Liver (tissue), 9 donors: ENCODE data around the gene ST7. TPM values are rescaled to one million over a fixed set of nuclear protein-coding genes. Genes with fewer than 3 reads are reported as not detected.

ENCODE experiments used
- DNase-seq: peaks from one replicate; pipeline ENCODE4 v3.0.0-alpha.2; 2017; ENCODE audit warnings: low spot score
- H3K27ac ChIP-seq, 2 donors: one replicate each; pipeline ENCODE4 v1.7.0; 2013; ENCODE audit warnings: inconsistent platforms in 2 of 2, low read length in 2 of 2, control low read depth in 1 of 2, low read depth in 1 of 2, mild to moderate bottlenecking in 1 of 2
- H3K27me3 ChIP-seq, 4 donors: one replicate each; pipeline versions ENCODE4 v1.6.1 to v1.7.0; 2013; ENCODE audit warnings: low read length in 3 of 4, inconsistent platforms in 1 of 4, mild to moderate bottlenecking in 1 of 4, moderate library complexity in 1 of 4; ENCODE audit not compliant: control insufficient read depth in 4 of 4, insufficient read depth in 4 of 4
- H3K36me3 ChIP-seq, 4 donors: one replicate each; pipeline versions ENCODE4 v1.6.1 to v1.7.0; 2013; ENCODE audit warnings: low read length in 3 of 4, mild to moderate bottlenecking in 3 of 4, low read depth in 1 of 4, moderate library complexity in 1 of 4; ENCODE audit not compliant: control insufficient read depth in 4 of 4, insufficient read depth in 3 of 4
- H3K4me1 ChIP-seq, 4 donors: one replicate each; pipeline versions ENCODE4 v1.6.1 to v1.7.0; 2013; ENCODE audit warnings: low read length in 3 of 4, mild to moderate bottlenecking in 3 of 4, moderate library complexity in 1 of 4; ENCODE audit not compliant: control insufficient read depth in 4 of 4, insufficient read depth in 4 of 4
- H3K4me3 ChIP-seq, 3 donors: one replicate each; pipeline versions ENCODE4 v1.6.1 to v1.7.0; 2013; ENCODE audit warnings: low read length in 3 of 3, control low read depth in 1 of 3, low read depth in 1 of 3, mild to moderate bottlenecking in 1 of 3
- H3K9ac ChIP-seq, 2 donors: one replicate each; pipeline ENCODE4 v1.7.0; 2013; ENCODE audit warnings: low read length in 2 of 2, mild to moderate bottlenecking in 2 of 2, moderate library complexity in 2 of 2, control low read depth in 1 of 2, low read depth in 1 of 2
- H3K9me3 ChIP-seq, 4 donors: one replicate each; pipeline versions ENCODE4 v1.6.1 to v1.7.0; 2013; ENCODE audit warnings: low read length in 3 of 4; ENCODE audit not compliant: control insufficient read depth in 4 of 4
- EGR1 ChIP-seq, 2 donors: IDR thresholded peaks; 2 replicates each; pipeline ENCODE4 v1.6.1; 2016 to 2018; ENCODE audit warnings: antibody characterized with exemption in 2 of 2, low read depth in 2 of 2
- FOXA1 ChIP-seq: IDR thresholded peaks from 2 replicates; pipeline ENCODE4 v1.6.1; 2016; ENCODE audit warnings: antibody characterized with exemption
- FOXA2 ChIP-seq: IDR thresholded peaks from 2 replicates; pipeline ENCODE4 v1.6.1; 2016; ENCODE audit warnings: antibody characterized with exemption
- GABPA ChIP-seq, 2 donors: IDR thresholded peaks in 1 of 2; conservative IDR thresholded peaks in 1 of 2; 2 replicates each; pipeline ENCODE4 v1.6.1; 2016; ENCODE audit warnings: antibody characterized with exemption in 2 of 2, mild to moderate bottlenecking in 1 of 2, moderate library complexity in 1 of 2
- HNF4A ChIP-seq, 2 donors: conservative IDR thresholded peaks; 2 replicates each; pipeline ENCODE4 v1.6.1; 2016; ENCODE audit warnings: antibody characterized with exemption in 2 of 2, mild to moderate bottlenecking in 2 of 2
- HNF4G ChIP-seq: IDR thresholded peaks from 2 replicates; pipeline ENCODE4 v1.6.1; 2016; ENCODE audit warnings: antibody characterized with exemption
- JUND ChIP-seq, 2 donors: IDR thresholded peaks; 2 replicates each; pipeline ENCODE4 v1.6.1; 2016; ENCODE audit warnings: antibody characterized with exemption in 2 of 2
- MAX ChIP-seq: IDR thresholded peaks from 2 replicates; pipeline ENCODE4 v1.6.1; 2016; ENCODE audit warnings: antibody characterized with exemption
- NR2F2 ChIP-seq: IDR thresholded peaks from 2 replicates; pipeline ENCODE4 v1.6.1; 2016; ENCODE audit warnings: antibody characterized with exemption
- RAD21 ChIP-seq, 2 donors: IDR thresholded peaks; 2 replicates each; pipeline ENCODE4 v1.6.1; 2016; ENCODE audit warnings: antibody characterized with exemption in 2 of 2, mild to moderate bottlenecking in 2 of 2
- REST ChIP-seq: IDR thresholded peaks from 2 replicates; pipeline ENCODE4 v1.6.1; 2016; ENCODE audit warnings: antibody characterized with exemption, mild to moderate bottlenecking
- RXRA ChIP-seq, 2 donors: IDR thresholded peaks; 2 replicates each; pipeline ENCODE4 v1.6.1; 2017 to 2018; ENCODE audit warnings: antibody characterized with exemption in 2 of 2, mild to moderate bottlenecking in 1 of 2
- SP1 ChIP-seq: IDR thresholded peaks from 2 replicates; pipeline ENCODE4 v1.6.1; 2018; ENCODE audit warnings: antibody characterized with exemption, mild to moderate bottlenecking
- TAF1 ChIP-seq: conservative IDR thresholded peaks from 2 replicates; pipeline ENCODE4 v1.6.1; 2016; ENCODE audit warnings: antibody characterized with exemption, mild to moderate bottlenecking
- YY1 ChIP-seq: IDR thresholded peaks from 2 replicates; pipeline ENCODE4 v1.6.1; 2016; ENCODE audit warnings: antibody characterized with exemption, mild to moderate bottlenecking
- ZBTB33 ChIP-seq: IDR thresholded peaks from 2 replicates; pipeline ENCODE4 v1.6.1; 2016; ENCODE audit warnings: antibody characterized with exemption
- WGBS: extraction: QIAGEN DNeasy Blood & Tissue Kit; methylation state at CpG from one replicate; pipeline ENCODE4 v1.1.7; 2013; 5-methylcytosine and 5-hydroxymethylcytosine counted together
- polyA plus RNA-seq, 2 donors: library from polyadenylated mRNA; stranded (reverse) in 1 of 2; unstranded in 1 of 2; fragments of 200-250 nt in 1 of 2; fragments of >200 nt in 1 of 2; fragmentation: Nextera tagmentation in 1 of 2; extraction: Ambion mirVana in 1 of 2; gene quantifications; one replicate each; pipeline versions ENCODE4 v1.2.1 to v1.2.3, GENCODE V29; 2013 to 2015
- total RNA-seq, 2 donors: library from RNA; depleted of rRNA; stranded (reverse); fragments of >200 nt; gene quantifications; one replicate each; pipeline ENCODE4 v1.2.3, GENCODE V29; 2014
- TF ChIP-seq, protein P1 (sequence below): fragments of 150-350 bp; IDR thresholded peaks from 2 replicates; pipeline ENCODE4 v1.5.1; 2017; ENCODE audit warnings: improper control_type of control experiment, low read depth, low read length; ENCODE audit not compliant: missing input control
- TF ChIP-seq, protein P2 (sequence below): IDR thresholded peaks from 2 replicates; pipeline ENCODE4 v1.6.1; 2016; ENCODE audit warnings: antibody characterized with exemption
- donor health status: healthy.
- donor health status: healthy.
- donor health status: healthy.
- donor health status: healthy.
- donor health status: healthy.

ST7 gene
- total and polyA plus RNA-seq, 4 donors = 13.5 to 30.7 (median 22.6) TPM

DNA sequence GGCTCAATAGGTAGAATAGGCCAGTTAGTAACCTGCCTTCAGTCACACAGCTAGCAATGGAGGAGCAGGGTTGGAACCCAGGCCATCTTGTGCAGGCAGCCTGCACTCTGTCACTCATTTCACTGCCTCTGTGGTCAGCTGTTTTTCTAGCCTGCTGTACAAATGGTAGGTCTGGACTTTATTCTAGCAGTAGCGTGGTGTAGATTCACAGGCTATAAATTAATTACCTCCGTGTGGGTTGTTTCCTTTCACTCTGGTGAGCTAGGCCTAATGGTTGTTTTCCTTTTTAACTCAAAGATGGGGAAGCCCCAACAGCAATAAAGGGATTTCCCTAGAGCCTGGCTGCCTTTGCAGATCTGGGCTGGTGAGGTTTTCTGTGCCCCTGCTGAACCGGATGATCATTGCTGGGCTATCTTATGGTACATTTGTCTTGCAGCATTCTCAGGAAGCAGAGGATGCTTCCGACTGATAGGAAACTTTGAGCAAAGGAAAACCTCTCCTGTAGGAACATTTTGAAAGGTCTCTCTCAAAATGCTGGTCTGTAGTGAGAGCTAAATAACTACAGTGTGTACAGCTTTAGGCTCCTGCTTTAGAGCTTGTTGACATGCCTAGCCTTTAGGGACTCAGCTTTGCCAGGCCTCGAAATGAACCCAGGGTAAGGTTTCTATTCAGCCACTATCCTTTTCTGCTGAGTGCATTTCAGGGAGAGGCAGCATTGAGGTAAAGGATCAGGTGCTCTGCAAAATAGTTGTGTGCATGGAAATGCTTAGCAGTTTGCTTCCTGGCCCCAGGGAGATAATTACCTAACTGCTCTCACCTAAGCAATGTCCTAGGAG lies 157.4 kb downstream of the ST7 start:
- no peaks in the 10 kb centered on the region for H3K4me1 ChIP-seq
- no peak overlapping the region for H3K27ac ChIP-seq
- H3K9me3 ChIP-seq = no peaks in the 10 kb centered on the region
- no peak for TF ChIP-seq JUND (IDR thresholded peaks at IDR 0.05)
- TF ChIP-seq, protein P1, sequence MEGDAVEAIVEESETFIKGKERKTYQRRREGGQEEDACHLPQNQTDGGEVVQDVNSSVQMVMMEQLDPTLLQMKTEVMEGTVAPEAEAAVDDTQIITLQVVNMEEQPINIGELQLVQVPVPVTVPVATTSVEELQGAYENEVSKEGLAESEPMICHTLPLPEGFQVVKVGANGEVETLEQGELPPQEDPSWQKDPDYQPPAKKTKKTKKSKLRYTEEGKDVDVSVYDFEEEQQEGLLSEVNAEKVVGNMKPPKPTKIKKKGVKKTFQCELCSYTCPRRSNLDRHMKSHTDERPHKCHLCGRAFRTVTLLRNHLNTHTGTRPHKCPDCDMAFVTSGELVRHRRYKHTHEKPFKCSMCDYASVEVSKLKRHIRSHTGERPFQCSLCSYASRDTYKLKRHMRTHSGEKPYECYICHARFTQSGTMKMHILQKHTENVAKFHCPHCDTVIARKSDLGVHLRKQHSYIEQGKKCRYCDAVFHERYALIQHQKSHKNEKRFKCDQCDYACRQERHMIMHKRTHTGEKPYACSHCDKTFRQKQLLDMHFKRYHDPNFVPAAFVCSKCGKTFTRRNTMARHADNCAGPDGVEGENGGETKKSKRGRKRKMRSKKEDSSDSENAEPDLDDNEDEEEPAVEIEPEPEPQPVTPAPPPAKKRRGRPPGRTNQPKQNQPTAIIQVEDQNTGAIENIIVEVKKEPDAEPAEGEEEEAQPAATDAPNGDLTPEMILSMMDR = no peak
- no peak for TF ChIP-seq HNF4A (conservative IDR thresholded peaks at IDR 0.05)
- no peak for TF ChIP-seq RAD21 (IDR thresholded peaks at IDR 0.05)
- no peak for TF ChIP-seq FOXA1
- no peak for TF ChIP-seq EGR1 (IDR thresholded peaks at IDR 0.05; ENCODE audit: low read depth in 2 of 2)
- TF ChIP-seq TAF1 = no peak
- TF ChIP-seq, protein P2, sequence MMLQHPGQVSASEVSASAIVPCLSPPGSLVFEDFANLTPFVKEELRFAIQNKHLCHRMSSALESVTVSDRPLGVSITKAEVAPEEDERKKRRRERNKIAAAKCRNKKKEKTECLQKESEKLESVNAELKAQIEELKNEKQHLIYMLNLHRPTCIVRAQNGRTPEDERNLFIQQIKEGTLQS = no peak
- no peak for TF ChIP-seq NR2F2
- no peak for TF ChIP-seq REST
- no peak for TF ChIP-seq RXRA (IDR thresholded peaks at IDR 0.05)
- TF ChIP-seq SP1 = no peak
- TF ChIP-seq FOXA2 = no peak
- TF ChIP-seq GABPA (IDR thresholded peaks at IDR 0.05 in 1 of 2, conservative IDR thresholded peaks at IDR 0.05 in 1 of 2) = no peak
- TF ChIP-seq HNF4G = no peak
- no peak for TF ChIP-seq ZBTB33
- no peak for TF ChIP-seq YY1
- no peak for TF ChIP-seq MAX
- no peak for DNase-seq
- WGBS = 67% methylated on average over 5 of the region's 5 CpGs
- no peaks in the 10 kb centered on the region for H3K36me3 ChIP-seq
- H3K9ac ChIP-seq = no peak overlapping the region
- H3K4me3 ChIP-seq = no peak overlapping the region
- no peaks in the 10 kb centered on the region for H3K27me3 ChIP-seq
